ENCODE data around the gene CDH23.

DNA sequence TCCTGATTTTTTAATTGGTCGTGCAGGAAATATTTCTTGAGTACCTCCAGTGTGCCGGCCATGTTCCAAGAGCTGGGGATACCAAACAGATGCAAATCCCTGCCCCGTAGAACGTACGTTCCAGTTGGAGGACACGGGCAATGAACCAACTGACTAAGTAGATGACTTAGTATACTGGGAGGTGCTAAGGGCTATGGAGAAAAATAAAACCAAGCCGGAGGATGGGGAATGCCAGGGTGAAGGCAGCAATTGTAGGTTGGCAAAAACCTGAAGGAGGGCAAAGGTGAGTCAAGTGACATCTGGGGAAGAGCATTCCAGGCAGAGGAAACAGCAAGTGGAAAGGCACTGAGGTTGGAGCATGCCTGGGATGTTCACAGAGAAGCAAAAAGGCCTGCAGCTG is 383.4 kb downstream of the CDH23 start:
- no peak for TF ChIP-seq POLR2A (IDR thresholded peaks at IDR 0.05)
- TF ChIP-seq, protein P1, sequence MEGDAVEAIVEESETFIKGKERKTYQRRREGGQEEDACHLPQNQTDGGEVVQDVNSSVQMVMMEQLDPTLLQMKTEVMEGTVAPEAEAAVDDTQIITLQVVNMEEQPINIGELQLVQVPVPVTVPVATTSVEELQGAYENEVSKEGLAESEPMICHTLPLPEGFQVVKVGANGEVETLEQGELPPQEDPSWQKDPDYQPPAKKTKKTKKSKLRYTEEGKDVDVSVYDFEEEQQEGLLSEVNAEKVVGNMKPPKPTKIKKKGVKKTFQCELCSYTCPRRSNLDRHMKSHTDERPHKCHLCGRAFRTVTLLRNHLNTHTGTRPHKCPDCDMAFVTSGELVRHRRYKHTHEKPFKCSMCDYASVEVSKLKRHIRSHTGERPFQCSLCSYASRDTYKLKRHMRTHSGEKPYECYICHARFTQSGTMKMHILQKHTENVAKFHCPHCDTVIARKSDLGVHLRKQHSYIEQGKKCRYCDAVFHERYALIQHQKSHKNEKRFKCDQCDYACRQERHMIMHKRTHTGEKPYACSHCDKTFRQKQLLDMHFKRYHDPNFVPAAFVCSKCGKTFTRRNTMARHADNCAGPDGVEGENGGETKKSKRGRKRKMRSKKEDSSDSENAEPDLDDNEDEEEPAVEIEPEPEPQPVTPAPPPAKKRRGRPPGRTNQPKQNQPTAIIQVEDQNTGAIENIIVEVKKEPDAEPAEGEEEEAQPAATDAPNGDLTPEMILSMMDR (IDR thresholded peaks at IDR 0.05): no peak

Data from vagina (tissue), 2 donors.